ENCODE measurements around the gene RYR3. TPM values are rescaled to one million over a fixed set of nuclear protein-coding genes. Genes with fewer than 3 reads are reported as not detected.

The RYR3 gene
- total RNA-seq, 1 donor, result not detected

DNA sequence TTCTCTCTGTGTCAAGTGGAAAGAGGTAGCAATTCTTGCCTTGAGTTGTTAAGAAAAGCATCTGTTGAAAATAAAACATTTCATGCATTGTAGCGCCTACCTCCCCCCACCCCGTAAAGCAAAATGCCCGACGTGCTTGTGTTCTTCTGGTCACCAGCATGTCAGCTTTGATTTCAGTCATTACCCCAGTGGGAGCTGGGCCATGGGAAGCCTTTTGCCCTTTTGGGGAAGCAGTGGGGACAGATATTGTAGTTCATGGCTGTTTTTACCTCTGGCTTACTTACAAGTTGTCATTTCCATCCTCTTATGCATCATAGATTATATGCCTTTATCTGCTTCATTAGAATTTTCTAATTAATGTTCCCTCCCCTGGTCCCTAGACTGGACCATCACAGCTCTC is 328.7 kb downstream of the RYR3 start:
- TF ChIP-seq, protein P1, sequence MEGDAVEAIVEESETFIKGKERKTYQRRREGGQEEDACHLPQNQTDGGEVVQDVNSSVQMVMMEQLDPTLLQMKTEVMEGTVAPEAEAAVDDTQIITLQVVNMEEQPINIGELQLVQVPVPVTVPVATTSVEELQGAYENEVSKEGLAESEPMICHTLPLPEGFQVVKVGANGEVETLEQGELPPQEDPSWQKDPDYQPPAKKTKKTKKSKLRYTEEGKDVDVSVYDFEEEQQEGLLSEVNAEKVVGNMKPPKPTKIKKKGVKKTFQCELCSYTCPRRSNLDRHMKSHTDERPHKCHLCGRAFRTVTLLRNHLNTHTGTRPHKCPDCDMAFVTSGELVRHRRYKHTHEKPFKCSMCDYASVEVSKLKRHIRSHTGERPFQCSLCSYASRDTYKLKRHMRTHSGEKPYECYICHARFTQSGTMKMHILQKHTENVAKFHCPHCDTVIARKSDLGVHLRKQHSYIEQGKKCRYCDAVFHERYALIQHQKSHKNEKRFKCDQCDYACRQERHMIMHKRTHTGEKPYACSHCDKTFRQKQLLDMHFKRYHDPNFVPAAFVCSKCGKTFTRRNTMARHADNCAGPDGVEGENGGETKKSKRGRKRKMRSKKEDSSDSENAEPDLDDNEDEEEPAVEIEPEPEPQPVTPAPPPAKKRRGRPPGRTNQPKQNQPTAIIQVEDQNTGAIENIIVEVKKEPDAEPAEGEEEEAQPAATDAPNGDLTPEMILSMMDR (IDR thresholded peaks at IDR 0.05; ENCODE audit: insufficient read depth, low read depth, low read length), result no peak
- no peak overlapping the region for H3K4me3 ChIP-seq (ENCODE audit: low read depth, low read length)
- no peak for DNase-seq (ENCODE audit: low read depth)

DNA sequence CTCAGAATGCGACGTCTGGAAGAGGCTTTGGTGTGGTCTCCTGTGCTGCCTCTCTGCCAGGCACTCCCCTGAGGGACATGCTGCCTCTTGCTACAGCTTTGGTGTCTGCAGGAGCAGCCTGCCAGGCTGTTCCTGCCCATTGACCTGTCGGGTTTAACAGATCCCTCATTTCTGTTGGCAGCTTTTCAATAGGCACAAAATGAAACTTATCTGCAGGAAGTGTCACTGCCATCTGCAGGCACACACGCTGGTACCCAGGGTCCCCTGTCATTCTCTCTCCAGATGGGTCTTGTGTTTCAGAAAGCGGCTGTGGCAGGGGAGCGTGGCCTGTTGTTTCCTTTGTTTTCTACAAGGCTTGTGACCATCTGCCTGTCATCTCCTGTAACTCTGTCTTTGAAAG is 329.2 kb downstream of the RYR3 start:
- TF ChIP-seq, protein P1 (IDR thresholded peaks at IDR 0.05; ENCODE audit: insufficient read depth, low read depth, low read length), result no peak
- no peak for DNase-seq (ENCODE audit: low read depth)
- H3K4me3 ChIP-seq (ENCODE audit: low read depth, low read length), result no peak overlapping the region

DNA sequence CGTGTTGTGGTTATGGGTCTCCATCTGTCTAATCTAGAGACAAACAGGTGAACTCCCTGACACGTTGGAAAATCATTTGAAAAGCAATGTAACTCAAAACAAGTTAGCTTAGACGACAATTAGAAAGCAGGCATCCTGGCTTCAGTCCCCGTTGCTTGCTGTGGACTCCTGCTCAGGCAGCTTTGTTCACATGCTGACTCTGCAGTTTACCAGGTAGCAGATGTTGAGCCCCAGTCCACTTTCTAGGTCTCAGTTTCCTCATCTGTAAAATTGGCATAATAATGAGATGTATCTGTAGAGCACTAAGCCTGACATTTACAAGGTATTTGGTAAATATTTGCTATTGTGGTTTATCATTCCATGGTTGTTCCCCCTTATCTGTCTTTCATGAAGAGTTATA is 330.3 kb downstream of the RYR3 start:
- TF ChIP-seq, protein P1 (IDR thresholded peaks at IDR 0.05; ENCODE audit: insufficient read depth, low read depth, low read length), result no peak
- no peak overlapping the region for H3K4me3 ChIP-seq (ENCODE audit: low read depth, low read length)
- no peak for DNase-seq (ENCODE audit: low read depth)

DNA sequence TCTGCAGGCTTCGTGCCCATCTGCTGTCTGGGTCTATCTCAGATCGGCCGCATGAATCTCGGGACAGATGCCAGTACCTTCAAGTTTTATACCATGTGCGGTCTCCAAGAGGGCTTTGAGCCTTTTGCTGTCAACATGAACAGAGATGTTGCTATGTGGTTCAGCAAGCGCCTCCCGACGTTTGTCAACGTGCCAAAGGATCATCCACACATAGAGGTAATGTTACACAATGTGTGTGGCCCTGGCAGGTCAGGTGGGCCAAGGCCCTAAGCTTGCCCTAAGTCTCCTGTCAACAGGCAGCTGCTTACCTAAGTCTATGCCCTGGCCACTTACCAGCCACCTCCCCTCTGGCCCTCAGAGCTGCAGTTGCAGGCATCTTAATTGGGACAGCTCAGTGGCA is 333.5 kb downstream of the RYR3 start:
- DNase-seq (ENCODE audit: low read depth), result no peak

DNA sequence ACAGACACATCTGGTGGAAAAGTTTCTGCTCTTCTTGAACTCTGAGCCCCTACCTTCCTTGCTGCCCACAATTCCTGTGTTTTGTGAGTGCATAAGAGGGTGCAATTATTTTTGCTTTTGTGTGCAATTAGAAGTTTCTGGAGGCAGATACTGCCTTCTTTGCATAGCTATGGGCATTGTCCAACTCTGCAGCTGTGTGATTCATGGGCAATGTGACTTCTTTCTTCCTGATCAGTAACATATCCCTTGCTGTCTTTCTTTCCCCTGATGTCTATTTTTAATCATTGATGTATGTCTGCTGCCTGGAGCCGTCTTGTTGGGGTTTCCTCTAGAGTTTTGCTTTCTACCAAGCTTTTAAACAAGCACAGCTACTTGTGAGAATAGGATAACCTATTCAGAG is 336.0 kb downstream of the RYR3 start:
- no peak overlapping the region for H3K4me3 ChIP-seq (ENCODE audit: low read depth, low read length)
- no peak for DNase-seq (ENCODE audit: low read depth)
- TF ChIP-seq, protein P1 (IDR thresholded peaks at IDR 0.05; ENCODE audit: insufficient read depth, low read depth, low read length), result no peak

More for the DNA sequence above, 333.5 kb downstream of the RYR3 start:
- TF ChIP-seq, protein P1 (IDR thresholded peaks at IDR 0.05; ENCODE audit: insufficient read depth, low read depth, low read length), result no peak
- H3K4me3 ChIP-seq (ENCODE audit: low read depth, low read length), result no peak overlapping the region

DNA sequence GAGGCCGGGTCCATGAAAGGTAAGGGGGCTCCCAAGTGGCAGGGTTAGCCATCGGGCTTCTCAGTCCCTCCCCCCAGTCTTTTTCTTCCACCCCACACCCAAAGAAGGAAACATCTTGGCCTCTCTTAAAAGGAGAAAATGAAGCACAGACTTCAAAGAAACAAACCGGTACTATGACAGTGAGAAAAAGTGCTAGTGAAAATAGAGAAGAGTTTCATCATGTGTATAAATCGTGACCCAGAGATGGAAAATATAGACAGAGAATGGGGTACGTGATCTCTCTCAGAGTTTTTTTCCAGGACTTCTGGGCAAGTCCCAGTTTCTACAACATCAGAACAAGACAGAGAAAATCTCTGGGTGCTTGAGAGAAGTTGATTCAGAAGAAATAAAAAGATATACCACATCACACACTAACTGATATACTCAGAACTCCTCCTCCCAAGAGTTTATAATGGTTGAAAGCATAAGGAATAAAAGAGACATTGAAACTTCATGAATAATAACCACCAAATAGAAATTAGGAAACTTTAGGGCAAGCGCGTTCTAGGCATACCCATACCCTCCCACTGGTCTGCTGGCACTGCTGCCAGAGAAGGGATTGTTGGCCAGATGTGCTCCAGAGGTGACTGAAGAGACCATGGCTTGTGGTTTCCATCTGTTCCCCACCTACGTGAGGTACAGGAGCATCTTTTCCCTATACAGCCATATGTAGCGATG is 338.6 kb downstream of the RYR3 start:
- DNase-seq (ENCODE audit: low read depth), result no peak
- TF ChIP-seq, protein P1 (IDR thresholded peaks at IDR 0.05; ENCODE audit: insufficient read depth, low read depth, low read length), result no peak
- no peak overlapping the region for H3K4me3 ChIP-seq (ENCODE audit: low read depth, low read length)

DNA sequence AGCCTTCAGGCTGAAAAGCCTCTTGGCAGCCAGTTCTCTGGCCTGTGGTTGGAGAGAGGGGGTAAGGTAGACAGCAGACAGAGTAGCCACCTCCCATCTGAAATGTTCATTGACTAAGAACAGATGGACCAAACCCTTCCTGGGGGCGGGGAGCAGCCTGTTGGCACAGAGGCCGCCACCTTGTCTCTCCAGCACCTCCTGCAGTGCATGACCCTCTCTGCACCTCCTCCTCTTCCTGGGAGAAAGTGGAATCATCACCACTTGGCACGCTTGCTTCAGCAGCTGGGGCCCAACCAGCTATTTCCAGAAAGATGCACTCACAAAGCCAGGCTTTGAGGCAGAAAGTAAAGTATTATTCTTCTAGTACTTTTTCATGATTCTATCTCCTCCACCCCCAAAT is 344.1 kb downstream of the RYR3 start:
- no peak for DNase-seq (ENCODE audit: low read depth)
- H3K4me3 ChIP-seq (ENCODE audit: low read depth, low read length), result no peak overlapping the region
- TF ChIP-seq, protein P1 (IDR thresholded peaks at IDR 0.05; ENCODE audit: insufficient read depth, low read depth, low read length), result no peak

Data from fibroblast of villous mesenchyme (primary cell).